Upper lobe of left lung (tissue), 4 donors: ENCODE results near the gene KIAA0232.

Experiments used
- CTCF ChIP-seq, 6 experiments: fragments of 450-650 bp in 4 of 6; fragments of 200-600 bp in 2 of 6; sonication (generic) in 2 of 6; IDR thresholded peaks; one replicate each; pipeline ENCODE4 v1.5.1; 2016 to 2019; ENCODE audit warnings: antibody characterized with exemption in 6 of 6
- EP300 ChIP-seq, 4 donors: sonication (generic); formaldehyde crosslinking; IDR thresholded peaks; one replicate each; pipeline ENCODE4 v1.5.1; 2017; ENCODE audit warnings: antibody characterized with exemption in 4 of 4, control low read depth in 2 of 4
- POLR2AphosphoS5 ChIP-seq, 2 donors: sonication (generic); formaldehyde crosslinking; IDR thresholded peaks; one replicate each; pipeline ENCODE4 v1.5.1; 2017; ENCODE audit warnings: antibody characterized with exemption in 2 of 2

- TF ChIP-seq CTCF (IDR thresholded peaks at IDR 0.05) (no peak), EP300 (IDR thresholded peaks at IDR 0.05) (no peak), POLR2AphosphoS5 (IDR thresholded peaks at IDR 0.05) (no peak)
These were observed 19.1 kb upstream of the KIAA0232 start for GRCh38 chr4:6763330-6763851.
